CD4-positive, alpha-beta memory T cell (primary cell): ENCODE measurements around the gene PRTN3. TPM values are rescaled to one million over a fixed set of nuclear protein-coding genes. Genes with fewer than 3 reads are reported as not detected.
"Not testable (repeated sequence)": the region's sequence is repeated elsewhere in the genome, so short reads cannot be mapped to it uniquely, and the experiment has no call there.

ENCODE experiments used
- CTCF ChIA-PET: fragments of 350-600 bp; sonication (Branson Sonifier 250); formaldehyde crosslinking; loops from one replicate; lab custom pipeline; 2021; ENCODE audit warnings: inconsistent platforms; ENCODE audit not compliant: partially characterized antibody; lab: Charles Lee
- POLR2A ChIA-PET: fragments of 350-600 bp; sonication (Branson Sonifier 250); formaldehyde crosslinking; loops from one replicate; lab custom pipeline; 2021; ENCODE audit not compliant: partially characterized antibody; lab: Charles Lee
- DNase-seq, 5 donors: peaks; one replicate each; pipeline versions ENCODE4 v3.0.0 to v3.0.0-alpha.2; 2020 to 2022; ENCODE audit warnings: mixed read lengths in 1 of 5
- H3K27ac ChIP-seq: one replicate; pipeline ENCODE4 v1.7.0; 2013; ENCODE audit warnings: low read depth, low read length
- H3K27me3 ChIP-seq: 2 replicates; pipeline ENCODE4 v1.7.0; 2013; ENCODE audit warnings: mild to moderate bottlenecking, low read length, moderate library complexity; ENCODE audit not compliant: insufficient read depth
- H3K36me3 ChIP-seq: 2 replicates; pipeline ENCODE4 v1.7.0; 2013; ENCODE audit warnings: mild to moderate bottlenecking, low read length, moderate library complexity; ENCODE audit not compliant: insufficient read depth
- H3K4me1 ChIP-seq: 2 replicates; pipeline ENCODE4 v1.7.0; 2013; ENCODE audit warnings: mild to moderate bottlenecking, low read length, moderate library complexity; ENCODE audit not compliant: insufficient read depth
- H3K4me3 ChIP-seq, 2 donors: one replicate each; pipeline ENCODE4 v1.7.0; 2013; ENCODE audit warnings: low read length in 2 of 2, mild to moderate bottlenecking in 1 of 2
- H3K9me3 ChIP-seq, 2 donors: one replicate each; pipeline ENCODE4 v1.7.0; 2013; ENCODE audit warnings: low read length in 2 of 2, control low read depth in 1 of 2; ENCODE audit not compliant: control insufficient read depth in 1 of 2
- H3K27ac Mint-ChIP-seq, 7 donors: one replicate each; pipeline ENCODE4 v1.8.0; 2020 to 2021; ENCODE audit warnings: mixed read lengths in 7 of 7, mild to moderate bottlenecking in 6 of 7, inconsistent platforms in 3 of 7, moderate library complexity in 3 of 7
- H3K27me3 Mint-ChIP-seq, 2 donors: one replicate each; pipeline ENCODE4 v1.8.0; 2020 to 2021; ENCODE audit warnings: mixed read lengths in 2 of 2
- H3K36me3 Mint-ChIP-seq, 2 donors: one replicate each; pipeline ENCODE4 v1.8.0; 2020 to 2021; ENCODE audit warnings: mixed read lengths in 2 of 2, inconsistent platforms in 1 of 2, mild to moderate bottlenecking in 1 of 2
- H3K4me1 Mint-ChIP-seq, 4 donors: one replicate each; pipeline ENCODE4 v1.8.0; 2020 to 2021; ENCODE audit warnings: mixed read lengths in 4 of 4, mild to moderate bottlenecking in 1 of 4
- H3K4me3 Mint-ChIP-seq, 8 donors: one replicate each; pipeline ENCODE4 v1.8.0; 2020 to 2021; ENCODE audit warnings: mixed read lengths in 8 of 8, mild to moderate bottlenecking in 7 of 8, moderate library complexity in 6 of 8, inconsistent platforms in 3 of 8
- H3K9me3 Mint-ChIP-seq, 8 donors: one replicate each; pipeline ENCODE4 v1.8.0; 2020 to 2021; ENCODE audit warnings: mixed read lengths in 8 of 8, mild to moderate bottlenecking in 5 of 8, inconsistent platforms in 3 of 8, moderate library complexity in 1 of 8
- intact Hi-C: fragments of 100-400 bp; cut with micrococcal nuclease; formaldehyde crosslinking; loops from one replicate; pipeline ENCODE4 v1.15.1; 2023
- polyA plus RNA-seq, 2 donors: library from polyadenylated mRNA; unstranded; fragments of 300-500 nt; fragmentation: Illumina TruSeq; gene quantifications; one replicate each; pipeline ENCODE4 v1.2.3, GENCODE V29; 2021
- total RNA-seq, 2 experiments: library from RNA; stranded (reverse); gene quantifications; one replicate each; pipeline ENCODE4 v1.2.3, GENCODE V29; 2021

The PRTN3 gene
- total and polyA plus RNA-seq, 4 experiments from 2014 or later: not detected

GRCh38 chr19:814152-815078 is 26.4 kb upstream of the PRTN3 start:
- no peaks in the 10 kb centered on the region for H3K4me1 ChIP-seq
- Mint-ChIP-seq H3K9me3 (peaks cover 0 to 14% (median 0%) of the 10 kb centered on the region in 8 donors), H3K36me3 (peaks cover 22 to 27% of the 10 kb centered on the region in 2 donors), H3K27ac (peak overlapping the region in 3 of 7 donors; percentile 32 to 68 (median 35)), H3K27me3 (no peaks in the 10 kb centered on the region), H3K4me1 (peaks cover 0 to 8% (median 3%) of the 10 kb centered on the region in 4 donors), H3K4me3 (peak overlapping the region in 1 of 8 donors; percentile 46)
- H3K9me3 ChIP-seq: no peaks in the 10 kb centered on the region
- H3K27ac ChIP-seq: no peak overlapping the region
- ChIA-PET CTCF (no interaction called here), POLR2A (interaction anchor here (1.1 to 1.7 kb wide), 2 partner anchors 15 to 17 kb away, joined by 3 to 7 read pairs; partner anchors contain the start of gene PTBP1)
- no peak overlapping the region for H3K4me3 ChIP-seq
- peaks cover 18% of the 10 kb centered on the region for H3K36me3 ChIP-seq
- no peak for DNase-seq
- H3K27me3 ChIP-seq: no peaks in the 10 kb centered on the region
- intact Hi-C loops: no loop called here

GRCh38 chr19:815079-815774 is 25.6 kb upstream of the PRTN3 start:
- peaks cover 0 to 14% (median 0%) of the 10 kb centered on the region in 8 donors for H3K9me3 Mint-ChIP-seq
- H3K4me1 ChIP-seq: no peaks in the 10 kb centered on the region
- peaks cover 0 to 8% (median 3%) of the 10 kb centered on the region in 4 donors for H3K4me1 Mint-ChIP-seq
- peaks cover 10% of the 10 kb centered on the region for H3K36me3 ChIP-seq
- no peak for DNase-seq
- no peaks in the 10 kb centered on the region for H3K27me3 ChIP-seq
- no peaks in the 10 kb centered on the region for H3K27me3 Mint-ChIP-seq
- CTCF ChIA-PET: no interaction called here
- peaks cover 14 to 19% of the 10 kb centered on the region in 2 donors for H3K36me3 Mint-ChIP-seq
- no peak overlapping the region for H3K4me3 ChIP-seq
- H3K27ac Mint-ChIP-seq: peak overlapping the region in 2 of 7 donors; percentile 35 to 77
- intact Hi-C loops: no loop called here
- no peak overlapping the region for H3K27ac ChIP-seq
- POLR2A ChIA-PET: interaction anchor here (1.1 to 1.7 kb wide), 2 partner anchors 16 to 18 kb away, joined by 3 to 7 read pairs; partner anchors contain the start of gene PTBP1
- peak overlapping the region in 1 of 8 donors; percentile 46 for H3K4me3 Mint-ChIP-seq
- no peaks in the 10 kb centered on the region for H3K9me3 ChIP-seq

- ChIA-PET CTCF (no interaction called here), POLR2A (no interaction called here)
- no peaks in the 10 kb centered on the region for H3K27me3 ChIP-seq
- H3K27me3 Mint-ChIP-seq: no peaks in the 10 kb centered on the region
- peak overlapping the region in 4 of 7 donors; percentile 20 to 84 (median 76) for H3K27ac Mint-ChIP-seq
- H3K9me3 ChIP-seq: no peaks in the 10 kb centered on the region
- H3K4me1 ChIP-seq: no peaks in the 10 kb centered on the region
- no peak for DNase-seq
- H3K4me3 Mint-ChIP-seq: no peak overlapping the region
- peaks cover 0 to 14% (median 0%) of the 10 kb centered on the region in 8 donors for H3K9me3 Mint-ChIP-seq
- H3K36me3 Mint-ChIP-seq: peaks cover 11 to 19% of the 10 kb centered on the region in 2 donors
- H3K27ac ChIP-seq: no peak overlapping the region
- H3K4me3 ChIP-seq: no peak overlapping the region
- H3K4me1 Mint-ChIP-seq: peaks cover 0 to 8% (median 3%) of the 10 kb centered on the region in 4 donors
- peaks cover 3% of the 10 kb centered on the region for H3K36me3 ChIP-seq
- intact Hi-C loops: no loop called here
Measured at GRCh38 chr19:815775-816499, 24.9 kb upstream of the PRTN3 start.

- no peak for DNase-seq
- Mint-ChIP-seq H3K27ac (peak overlapping the region in 4 of 7 donors; percentile 1 to 77 (median 41)), H3K4me1 (peaks cover 0 to 8% (median 3%) of the 10 kb centered on the region in 4 donors), H3K4me3 (no peak overlapping the region), H3K36me3 (peaks cover 8 to 16% of the 10 kb centered on the region in 2 donors), H3K9me3 (peaks cover 0 to 14% (median 0%) of the 10 kb centered on the region in 8 donors), H3K27me3 (no peaks in the 10 kb centered on the region)
- Histone ChIP-seq H3K36me3 (no peaks in the 10 kb centered on the region), H3K9me3 (no peaks in the 10 kb centered on the region), H3K27me3 (no peaks in the 10 kb centered on the region), H3K27ac (no peak overlapping the region), H3K4me1 (no peaks in the 10 kb centered on the region), H3K4me3 (no peak overlapping the region)
- intact Hi-C loops: no loop called here
- ChIA-PET POLR2A (no interaction called here), CTCF (no interaction called here)
Measured at GRCh38 chr19:816500-816857, 24.3 kb upstream of the PRTN3 start.

GRCh38 chr19:820212-820611 is 20.6 kb upstream of the PRTN3 start:
- H3K27ac Mint-ChIP-seq, H3K36me3 ChIP-seq, H3K27me3 ChIP-seq, H3K4me3 ChIP-seq, POLR2A ChIA-PET, DNase-seq, H3K4me1 Mint-ChIP-seq, H3K4me3 Mint-ChIP-seq, H3K27ac ChIP-seq, H3K4me1 ChIP-seq, H3K36me3 Mint-ChIP-seq, CTCF ChIA-PET, intact Hi-C loops, H3K9me3 ChIP-seq, H3K27me3 Mint-ChIP-seq, H3K9me3 Mint-ChIP-seq: not testable (repeated sequence)

- H3K27ac Mint-ChIP-seq: no peak overlapping the region
- no peak overlapping the region for H3K27ac ChIP-seq
- no peaks in the 10 kb centered on the region for H3K4me1 ChIP-seq
- no peak for DNase-seq
- intact Hi-C loops: no loop called here
- ChIA-PET POLR2A (no interaction called here), CTCF (no interaction called here)
- peaks cover 0 to 3% (median 0%) of the 10 kb centered on the region in 4 donors for H3K4me1 Mint-ChIP-seq
- no peak overlapping the region for H3K4me3 ChIP-seq
- no peaks in the 10 kb centered on the region for H3K9me3 ChIP-seq
- peaks cover 4 to 7% of the 10 kb centered on the region in 2 donors for H3K27me3 Mint-ChIP-seq
- no peaks in the 10 kb centered on the region for H3K27me3 ChIP-seq
- H3K4me3 Mint-ChIP-seq: no peak overlapping the region
- H3K9me3 Mint-ChIP-seq: peaks cover 0 to 5% (median 0%) of the 10 kb centered on the region in 8 donors
- H3K36me3 ChIP-seq: no peaks in the 10 kb centered on the region
- H3K36me3 Mint-ChIP-seq: peaks cover 0 to 2% of the 10 kb centered on the region in 2 donors
Measured at GRCh38 chr19:821231-821824, 19.5 kb upstream of the PRTN3 start.
